ENCODE measurements around the gene UFSP2. TPM values are rescaled to one million over a fixed set of nuclear protein-coding genes. Genes with fewer than 3 reads are reported as not detected.

UFSP2 gene
- total and polyA plus RNA-seq, 2 donors (not counting 1 experiment from before 2014, with no cell fraction given) = 43.1 to 43.2 TPM

- H3K79me2 ChIP-seq (ENCODE audit: control insufficient read depth, insufficient read depth, low read length) = no peaks in the 10 kb centered on the region
- H3K4me2 ChIP-seq (ENCODE audit: extremely low read depth, insufficient read depth, low read length) = peak within 1 kb of the TSS; percentile 99
- H3K27ac ChIP-seq (ENCODE audit: insufficient read depth, low read length) = peak within 1 kb of the TSS; percentile 28
- H3K9ac ChIP-seq (ENCODE audit: insufficient read depth, low read length) = peak within 1 kb of the TSS; percentile 57
- TF ChIP-seq CTCF (conservative IDR thresholded peaks at IDR 0.05 in 1 of 2, IDR thresholded peaks at IDR 0.05 in 1 of 2; ENCODE audit: low read depth in 1 of 2, low read length in 2 of 2) (peak; percentile 27 to 36), EZH2 (IDR thresholded peaks at IDR 0.05; ENCODE audit: low read length, missing control alignments) (no peak)
- no peaks in the 10 kb centered on the region for H3K4me1 ChIP-seq (ENCODE audit: control insufficient read depth, extremely low read depth, insufficient read depth, low read length)
- peak; percentile 89 to 99 for DNase-seq (ENCODE audit: low read depth in 2 of 2)
- peak within 1 kb of the TSS; percentile 92 for H2AFZ ChIP-seq (ENCODE audit: low read length)
- peak within 1 kb of the TSS; percentile 72 to 80 (median 75) for H3K4me3 ChIP-seq (replicated peaks in 1 of 4; ENCODE audit: control extremely low read depth in 1 of 4, insufficient read depth in 1 of 4, low read depth in 3 of 4, low read length in 4 of 4)
- no peaks in the 10 kb centered on the region for H4K20me1 ChIP-seq (ENCODE audit: control insufficient read depth, extremely low read depth, insufficient read depth, low read length)
- no peaks in the 10 kb centered on the region for H3K9me3 ChIP-seq (ENCODE audit: control insufficient read depth, insufficient read depth, low read depth, low read length)
- H3K27me3 ChIP-seq (ENCODE audit: control insufficient read depth, insufficient read depth, low read length) = peaks cover 5% of the 10 kb centered on the region
- H3K36me3 ChIP-seq (ENCODE audit: control insufficient read depth, insufficient read depth, low read length) = no peaks in the 10 kb centered on the region
Measured at GRCh38 chr4:185471235-185472102, 45.7 kb upstream of the UFSP2 start, which contains the start of gene CCDC110. Gene CCDC110 (minus strand): TSS chr4:185471733. CDS start chr4:185471683, 50 bp downstream.

GRCh38 chr4:185470501-185471195, 44.9 kb upstream of the UFSP2 start:
- H3K4me2 ChIP-seq (ENCODE audit: extremely low read depth, insufficient read depth, low read length) = peak overlapping the region; percentile 99
- H3K4me3 ChIP-seq (replicated peaks in 1 of 4; ENCODE audit: control extremely low read depth in 1 of 4, insufficient read depth in 1 of 4, low read depth in 3 of 4, low read length in 4 of 4) = peak overlapping the region; percentile 72 to 80 (median 75)
- H3K27me3 ChIP-seq (ENCODE audit: control insufficient read depth, insufficient read depth, low read length) = peaks cover 5% of the 10 kb centered on the region
- no peaks in the 10 kb centered on the region for H4K20me1 ChIP-seq (ENCODE audit: control insufficient read depth, extremely low read depth, insufficient read depth, low read length)
- no peak overlapping the region for H3K27ac ChIP-seq (ENCODE audit: insufficient read depth, low read length)
- peak overlapping the region; percentile 13 for H3K9ac ChIP-seq (ENCODE audit: insufficient read depth, low read length)
- H3K9me3 ChIP-seq (ENCODE audit: control insufficient read depth, insufficient read depth, low read depth, low read length) = no peaks in the 10 kb centered on the region
- H3K4me1 ChIP-seq (ENCODE audit: control insufficient read depth, extremely low read depth, insufficient read depth, low read length) = no peaks in the 10 kb centered on the region
- DNase-seq (ENCODE audit: low read depth in 2 of 2) = peak; percentile 10 to 20
- H3K36me3 ChIP-seq (ENCODE audit: control insufficient read depth, insufficient read depth, low read length) = no peaks in the 10 kb centered on the region
- TF ChIP-seq EZH2 (IDR thresholded peaks at IDR 0.05; ENCODE audit: low read length, missing control alignments) = no peak
- no peak for TF ChIP-seq CTCF (conservative IDR thresholded peaks at IDR 0.05 in 1 of 2, IDR thresholded peaks at IDR 0.05 in 1 of 2; ENCODE audit: low read depth in 1 of 2, low read length in 2 of 2)
- no peaks in the 10 kb centered on the region for H3K79me2 ChIP-seq (ENCODE audit: control insufficient read depth, insufficient read depth, low read length)
- peak overlapping the region; percentile 92 for H2AFZ ChIP-seq (ENCODE audit: low read length)

GRCh38 chr4:185469580-185470154, 43.9 kb upstream of the UFSP2 start:
- Histone ChIP-seq H3K27ac (ENCODE audit: insufficient read depth, low read length) (no peak overlapping the region), H3K36me3 (ENCODE audit: control insufficient read depth, insufficient read depth, low read length) (no peaks in the 10 kb centered on the region), H2AFZ (ENCODE audit: low read length) (no peak overlapping the region), H3K27me3 (ENCODE audit: control insufficient read depth, insufficient read depth, low read length) (peaks cover 5% of the 10 kb centered on the region), H3K9me3 (ENCODE audit: control insufficient read depth, insufficient read depth, low read depth, low read length) (no peaks in the 10 kb centered on the region), H4K20me1 (ENCODE audit: control insufficient read depth, extremely low read depth, insufficient read depth, low read length) (no peaks in the 10 kb centered on the region), H3K9ac (ENCODE audit: insufficient read depth, low read length) (no peak overlapping the region), H3K4me3 (replicated peaks in 1 of 4; ENCODE audit: control extremely low read depth in 1 of 4, insufficient read depth in 1 of 4, low read depth in 3 of 4, low read length in 4 of 4) (no peak overlapping the region), H3K79me2 (ENCODE audit: control insufficient read depth, insufficient read depth, low read length) (no peaks in the 10 kb centered on the region), H3K4me2 (ENCODE audit: extremely low read depth, insufficient read depth, low read length) (no peak overlapping the region), H3K4me1 (ENCODE audit: control insufficient read depth, extremely low read depth, insufficient read depth, low read length) (no peaks in the 10 kb centered on the region)
- TF ChIP-seq CTCF (conservative IDR thresholded peaks at IDR 0.05 in 1 of 2, IDR thresholded peaks at IDR 0.05 in 1 of 2; ENCODE audit: low read depth in 1 of 2, low read length in 2 of 2) = no peak
- TF ChIP-seq EZH2 (IDR thresholded peaks at IDR 0.05; ENCODE audit: low read length, missing control alignments) = no peak
- no peak for DNase-seq (ENCODE audit: low read depth in 2 of 2)
